GM21367 (cell line): ENCODE data around the gene TOX2.

Experiments
- ATAC-seq: cut with Tn5 transposase; IDR thresholded peaks from one replicate; pipeline ENCODE4 v1.9.1; 2021; ENCODE audit not compliant: unreplicated experiment

Gene TOX2

GRCh38 chr20:44117296-44118184 is 202.9 kb downstream of the TOX2 start:
- ATAC-seq, result no peak

GRCh38 chr20:44118185-44119033 is 203.8 kb downstream of the TOX2 start:
- ATAC-seq, result no peak
